ENCODE measurements around the gene C5orf15.

Gene C5orf15

GRCh38 chr5:133992429-133993155 is 24.2 kb upstream of the C5orf15 start:
- no peak for DNase-seq (ENCODE audit: extremely low read depth, insufficient read length)
- Histone ChIP-seq H3K27me3 (replicated peaks; ENCODE audit: control insufficient read depth, insufficient read depth, low read length) (no peaks in the 10 kb centered on the region), H3K4me3 (replicated peaks; ENCODE audit: low read depth, low read length) (no peak overlapping the region), H3K36me3 (ENCODE audit: control insufficient read depth, insufficient read depth, low read length) (peaks cover 18% of the 10 kb centered on the region)
- TF ChIP-seq CTCF (IDR thresholded peaks at IDR 0.05; ENCODE audit: insufficient read depth, low read length, poor library complexity, severe bottlenecking) = no peak

GRCh38 chr5:133991171-133991910 is 22.9 kb upstream of the C5orf15 start:
- peaks cover 20% of the 10 kb centered on the region for H3K36me3 ChIP-seq (ENCODE audit: control insufficient read depth, insufficient read depth, low read length)
- TF ChIP-seq CTCF (IDR thresholded peaks at IDR 0.05; ENCODE audit: insufficient read depth, low read length, poor library complexity, severe bottlenecking) = no peak
- H3K27me3 ChIP-seq (replicated peaks; ENCODE audit: control insufficient read depth, insufficient read depth, low read length) = no peaks in the 10 kb centered on the region
- H3K4me3 ChIP-seq (replicated peaks; ENCODE audit: low read depth, low read length) = no peak overlapping the region
- no peak for DNase-seq (ENCODE audit: extremely low read depth, insufficient read length)

GRCh38 chr5:133990396-133990795 is 22.0 kb upstream of the C5orf15 start:
- no peak for DNase-seq (ENCODE audit: extremely low read depth, insufficient read length)

GRCh38 chr5:133985540-133986180 is 17.2 kb upstream of the C5orf15 start:
- H3K27me3 ChIP-seq (replicated peaks; ENCODE audit: control insufficient read depth, insufficient read depth, low read length) = no peaks in the 10 kb centered on the region
- H3K36me3 ChIP-seq (ENCODE audit: control insufficient read depth, insufficient read depth, low read length) = peaks cover 22% of the 10 kb centered on the region
- no peak overlapping the region for H3K4me3 ChIP-seq (replicated peaks; ENCODE audit: low read depth, low read length)
- no peak for TF ChIP-seq CTCF (IDR thresholded peaks at IDR 0.05; ENCODE audit: insufficient read depth, low read length, poor library complexity, severe bottlenecking)
- no peak for DNase-seq (ENCODE audit: extremely low read depth, insufficient read length)

More at GRCh38 chr5:133990396-133990795, 22.0 kb upstream of the C5orf15 start:
- no peak for TF ChIP-seq CTCF (IDR thresholded peaks at IDR 0.05; ENCODE audit: insufficient read depth, low read length, poor library complexity, severe bottlenecking)
- Histone ChIP-seq H3K4me3 (replicated peaks; ENCODE audit: low read depth, low read length) (no peak overlapping the region), H3K27me3 (replicated peaks; ENCODE audit: control insufficient read depth, insufficient read depth, low read length) (no peaks in the 10 kb centered on the region), H3K36me3 (ENCODE audit: control insufficient read depth, insufficient read depth, low read length) (peaks cover 20% of the 10 kb centered on the region)

- H3K27me3 ChIP-seq (replicated peaks; ENCODE audit: control insufficient read depth, insufficient read depth, low read length) = no peaks in the 10 kb centered on the region
- DNase-seq (ENCODE audit: extremely low read depth, insufficient read length) = no peak
- H3K4me3 ChIP-seq (replicated peaks; ENCODE audit: low read depth, low read length) = no peak overlapping the region
- TF ChIP-seq CTCF (IDR thresholded peaks at IDR 0.05; ENCODE audit: insufficient read depth, low read length, poor library complexity, severe bottlenecking) = no peak
- peaks cover 15% of the 10 kb centered on the region for H3K36me3 ChIP-seq (ENCODE audit: control insufficient read depth, insufficient read depth, low read length)
Measured at GRCh38 chr5:133983674-133984073, 15.2 kb upstream of the C5orf15 start.
